Measurements from ENCODE around the gene LRRC8B. TPM values are rescaled to one million over a fixed set of nuclear protein-coding genes. Genes with fewer than 3 reads are reported as not detected.

LRRC8B gene
- polyA plus RNA-seq, 1 donor (not counting 4 experiments of a cell fraction or from before 2014, with no cell fraction given), result 1.5 TPM

- Histone ChIP-seq H3K4me3 (ENCODE audit: control insufficient read depth in 2 of 3, extremely low read depth in 1 of 3, insufficient read depth in 2 of 3, low read depth in 1 of 3, low read length in 3 of 3) (peak overlapping the region; percentile 94 to 97 (median 97)), H2AFZ (ENCODE audit: control insufficient read depth, low read length) (peak overlapping the region; percentile 90), H3K4me2 (ENCODE audit: control insufficient read depth, extremely low read depth, insufficient read depth, low read depth, low read length) (peak overlapping the region; percentile 87), H3K36me3 (ENCODE audit: control insufficient read depth in 2 of 2, extremely low read depth in 1 of 2, insufficient read depth in 2 of 2, low read length in 2 of 2) (no peaks in the 10 kb centered on the region), H3K9ac (ENCODE audit: control insufficient read depth, extremely low read depth, insufficient read depth, low read length) (peak overlapping the region; percentile 86), H3K27ac (ENCODE audit: control insufficient read depth, insufficient read depth, low read length) (peak overlapping the region; percentile 84), H3K4me1 (ENCODE audit: control insufficient read depth, extremely low read depth, insufficient read depth, low read length) (peaks cover 36% of the 10 kb centered on the region), H4K20me1 (ENCODE audit: control insufficient read depth, extremely low read depth, insufficient read depth, low read length) (no peaks in the 10 kb centered on the region), H3K79me2 (ENCODE audit: control insufficient read depth, insufficient read depth, low read length) (peaks cover 46% of the 10 kb centered on the region), H3K9me1 (ENCODE audit: control insufficient read depth, extremely low read depth, insufficient read depth, low read length) (no peaks in the 10 kb centered on the region), H3K27me3 (ENCODE audit: control insufficient read depth, extremely low read depth, insufficient read depth, low read length) (no peaks in the 10 kb centered on the region), H3K9me3 (ENCODE audit: control insufficient read depth, low read depth, low read length) (no peaks in the 10 kb centered on the region)
- TF ChIP-seq EZH2 (IDR thresholded peaks at IDR 0.05; ENCODE audit: low read length) (no peak), CTCF (optimal IDR thresholded peaks at IDR 0.05 in 1 of 3, IDR thresholded peaks at IDR 0.05 in 1 of 3, conservative IDR thresholded peaks at IDR 0.05 in 1 of 3; ENCODE audit: extremely low read depth in 1 of 3, insufficient read depth in 2 of 3, low read length in 3 of 3) (no peak)
- FAIRE-seq (peak; percentile 56), DNase-seq (ENCODE audit: low read depth, low spot score) (no peak)
- dilution Hi-C loops (cut with MboI; ENCODE audit: extremely low pct_ligation_motif_present, low sequenced_read_pairs), result no loop called here
Measured at GRCh38 chr1:89633800-89634625, 109.4 kb downstream of the LRRC8B start.

GRCh38 chr1:89635825-89636815 is 111.5 kb downstream of the LRRC8B start:
- no peaks in the 10 kb centered on the region for H3K9me3 ChIP-seq (ENCODE audit: control insufficient read depth, low read depth, low read length)
- TF ChIP-seq EZH2 (IDR thresholded peaks at IDR 0.05; ENCODE audit: low read length) (no peak), CTCF (optimal IDR thresholded peaks at IDR 0.05 in 1 of 3, IDR thresholded peaks at IDR 0.05 in 1 of 3, conservative IDR thresholded peaks at IDR 0.05 in 1 of 3; ENCODE audit: extremely low read depth in 1 of 3, insufficient read depth in 2 of 3, low read length in 3 of 3) (no peak)

More at GRCh38 chr1:89635825-89636815, 111.5 kb downstream of the LRRC8B start:
- FAIRE-seq (peak; percentile 75), DNase-seq (ENCODE audit: low read depth, low spot score) (no peak)
- H3K9ac ChIP-seq (ENCODE audit: control insufficient read depth, extremely low read depth, insufficient read depth, low read length), result peak overlapping the region; percentile 86
- H3K4me3 ChIP-seq (ENCODE audit: control insufficient read depth in 2 of 3, extremely low read depth in 1 of 3, insufficient read depth in 2 of 3, low read depth in 1 of 3, low read length in 3 of 3), result peak overlapping the region in 2 of 3 experiments; percentile 94 to 97
- H3K36me3 ChIP-seq (ENCODE audit: control insufficient read depth in 2 of 2, extremely low read depth in 1 of 2, insufficient read depth in 2 of 2, low read length in 2 of 2), result no peaks in the 10 kb centered on the region
- dilution Hi-C loops (cut with MboI; ENCODE audit: extremely low pct_ligation_motif_present, low sequenced_read_pairs), result no loop called here
- no peaks in the 10 kb centered on the region for H3K27me3 ChIP-seq (ENCODE audit: control insufficient read depth, extremely low read depth, insufficient read depth, low read length)
- peaks cover 36% of the 10 kb centered on the region for H3K4me1 ChIP-seq (ENCODE audit: control insufficient read depth, extremely low read depth, insufficient read depth, low read length)
- H4K20me1 ChIP-seq (ENCODE audit: control insufficient read depth, extremely low read depth, insufficient read depth, low read length), result no peaks in the 10 kb centered on the region
- H2AFZ ChIP-seq (ENCODE audit: control insufficient read depth, low read length), result no peak overlapping the region
- H3K9me1 ChIP-seq (ENCODE audit: control insufficient read depth, extremely low read depth, insufficient read depth, low read length), result no peaks in the 10 kb centered on the region
- H3K4me2 ChIP-seq (ENCODE audit: control insufficient read depth, extremely low read depth, insufficient read depth, low read depth, low read length), result peak overlapping the region; percentile 87
- H3K79me2 ChIP-seq (ENCODE audit: control insufficient read depth, insufficient read depth, low read length), result peaks cover 67% of the 10 kb centered on the region
- peak overlapping the region; percentile 84 for H3K27ac ChIP-seq (ENCODE audit: control insufficient read depth, insufficient read depth, low read length)
